ENCODE data around the gene NACA2.

DNA sequence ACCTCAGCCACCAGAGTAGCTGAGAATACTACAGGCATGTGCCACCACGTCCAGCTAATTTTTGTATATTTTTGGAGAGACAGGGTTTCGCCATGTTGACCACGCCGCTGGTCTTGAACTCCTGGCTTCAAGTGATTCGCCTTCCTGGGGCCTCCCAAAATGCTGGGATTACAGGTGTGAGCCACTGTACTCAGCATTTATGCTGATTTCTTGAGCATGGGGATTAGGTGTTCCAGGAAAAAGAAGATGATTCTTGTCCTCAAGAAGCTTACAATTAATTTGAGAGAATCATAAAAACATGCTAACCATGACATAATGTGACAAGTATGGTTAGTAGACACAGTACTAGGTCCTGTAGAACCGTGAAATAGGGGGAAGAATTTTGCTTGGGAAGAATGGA lies 30.9 kb downstream of the NACA2 start:
- TF ChIP-seq, protein P1, sequence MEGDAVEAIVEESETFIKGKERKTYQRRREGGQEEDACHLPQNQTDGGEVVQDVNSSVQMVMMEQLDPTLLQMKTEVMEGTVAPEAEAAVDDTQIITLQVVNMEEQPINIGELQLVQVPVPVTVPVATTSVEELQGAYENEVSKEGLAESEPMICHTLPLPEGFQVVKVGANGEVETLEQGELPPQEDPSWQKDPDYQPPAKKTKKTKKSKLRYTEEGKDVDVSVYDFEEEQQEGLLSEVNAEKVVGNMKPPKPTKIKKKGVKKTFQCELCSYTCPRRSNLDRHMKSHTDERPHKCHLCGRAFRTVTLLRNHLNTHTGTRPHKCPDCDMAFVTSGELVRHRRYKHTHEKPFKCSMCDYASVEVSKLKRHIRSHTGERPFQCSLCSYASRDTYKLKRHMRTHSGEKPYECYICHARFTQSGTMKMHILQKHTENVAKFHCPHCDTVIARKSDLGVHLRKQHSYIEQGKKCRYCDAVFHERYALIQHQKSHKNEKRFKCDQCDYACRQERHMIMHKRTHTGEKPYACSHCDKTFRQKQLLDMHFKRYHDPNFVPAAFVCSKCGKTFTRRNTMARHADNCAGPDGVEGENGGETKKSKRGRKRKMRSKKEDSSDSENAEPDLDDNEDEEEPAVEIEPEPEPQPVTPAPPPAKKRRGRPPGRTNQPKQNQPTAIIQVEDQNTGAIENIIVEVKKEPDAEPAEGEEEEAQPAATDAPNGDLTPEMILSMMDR (conservative IDR thresholded peaks at IDR 0.05; ENCODE audit: low read length) = no peak
- TF ChIP-seq EZH2phosphoT487 (IDR thresholded peaks at IDR 0.05; ENCODE audit: borderline replicate concordance) = no peak

Data from Loucy (cell line).